ENCODE results near the gene HSH2D. TPM values are rescaled to one million over a fixed set of nuclear protein-coding genes. Genes with fewer than 3 reads are reported as not detected.
A peak's percentile ranks its signal among the peaks of the same experiment; 100 is the strongest.
"Not testable (repeated sequence)": the region's sequence is repeated elsewhere in the genome, so short reads cannot be mapped to it uniquely, and the experiment has no call there.

The HSH2D gene
- total RNA-seq, 1 donor from 2014 or later, result not detected

GRCh38 chr19:16175954-16176353 lies 32.5 kb downstream of the HSH2D start:
- H3K36me3 Mint-ChIP-seq (ENCODE audit: low read depth, unreplicated experiment), result no peaks in the 10 kb centered on the region
- no peak for FAIRE-seq
- peaks cover 5% of the 10 kb centered on the region for H3K4me1 Mint-ChIP-seq (ENCODE audit: low read depth, unreplicated experiment)

GRCh38 chr19:16178866-16179265 lies 35.4 kb downstream of the HSH2D start:
- H3K36me3 Mint-ChIP-seq (ENCODE audit: low read depth, unreplicated experiment); H3K36me3 ChIP-seq (ENCODE audit: insufficient read depth, low read length); H3K4me3 ChIP-seq (ENCODE audit: insufficient read depth, low read depth, low read length); H3K27me3 Mint-ChIP-seq (ENCODE audit: low read depth, unreplicated experiment); H3K4me1 Mint-ChIP-seq (ENCODE audit: low read depth, unreplicated experiment); H3K9me3 ChIP-seq (ENCODE audit: insufficient read depth, low read depth, low read length); H3K9me3 Mint-ChIP-seq (ENCODE audit: unreplicated experiment); H3K9ac ChIP-seq (ENCODE audit: low read length); H3K4me1 ChIP-seq (ENCODE audit: insufficient read depth, low read length); DNase-seq (ENCODE audit: low read depth); H4K20me1 ChIP-seq (ENCODE audit: insufficient read depth, low read length); H3K27ac Mint-ChIP-seq (ENCODE audit: unreplicated experiment); H3K27ac ChIP-seq (ENCODE audit: low read depth, low read length); H3K27me3 ChIP-seq (ENCODE audit: insufficient read depth, low read length); H3K79me2 ChIP-seq (ENCODE audit: insufficient read depth, low read length); H2AFZ ChIP-seq (ENCODE audit: low read depth, low read length); H3K4me3 Mint-ChIP-seq (ENCODE audit: unreplicated experiment); H3K4me2 ChIP-seq (ENCODE audit: low read length); FAIRE-seq: not testable (repeated sequence)

More at GRCh38 chr19:16175954-16176353, 32.5 kb downstream of the HSH2D start:
- peaks cover 5% of the 10 kb centered on the region for H3K9me3 Mint-ChIP-seq (ENCODE audit: unreplicated experiment)
- Histone ChIP-seq H3K4me1 (ENCODE audit: insufficient read depth, low read length) (peaks cover 10% of the 10 kb centered on the region), H2AFZ (ENCODE audit: low read depth, low read length) (no peak overlapping the region), H3K4me3 (ENCODE audit: insufficient read depth, low read depth, low read length) (no peak overlapping the region), H3K79me2 (ENCODE audit: insufficient read depth, low read length) (no peaks in the 10 kb centered on the region), H3K4me2 (ENCODE audit: low read length) (no peak overlapping the region), H3K9ac (ENCODE audit: low read length) (no peak overlapping the region), H3K36me3 (ENCODE audit: insufficient read depth, low read length) (no peaks in the 10 kb centered on the region), H4K20me1 (ENCODE audit: insufficient read depth, low read length) (no peaks in the 10 kb centered on the region), H3K27ac (ENCODE audit: low read depth, low read length) (no peak overlapping the region), H3K27me3 (ENCODE audit: insufficient read depth, low read length) (no peaks in the 10 kb centered on the region), H3K9me3 (ENCODE audit: insufficient read depth, low read depth, low read length) (no peaks in the 10 kb centered on the region)
- no peak overlapping the region for H3K27ac Mint-ChIP-seq (ENCODE audit: unreplicated experiment)
- H3K4me3 Mint-ChIP-seq (ENCODE audit: unreplicated experiment), result no peak overlapping the region
- TF ChIP-seq CTCF (IDR thresholded peaks at IDR 0.05; ENCODE audit: insufficient read depth, low read depth, low read length) (no peak), EZH2 (IDR thresholded peaks at IDR 0.05; ENCODE audit: insufficient read depth, low read length) (no peak)
- DNase-seq (ENCODE audit: low read depth), result no peak
- H3K27me3 Mint-ChIP-seq (ENCODE audit: low read depth, unreplicated experiment), result peaks cover 20% of the 10 kb centered on the region

- H3K4me3 ChIP-seq (ENCODE audit: insufficient read depth, low read depth, low read length), result no peak overlapping the region
- H3K4me1 ChIP-seq (ENCODE audit: insufficient read depth, low read length), result peaks cover 7% of the 10 kb centered on the region
- peaks cover 4% of the 10 kb centered on the region for H3K79me2 ChIP-seq (ENCODE audit: insufficient read depth, low read length)
- FAIRE-seq, result peak; percentile 52
- H3K27ac ChIP-seq (ENCODE audit: low read depth, low read length), result no peak overlapping the region
- DNase-seq (ENCODE audit: low read depth), result peak; percentile 80
- H2AFZ ChIP-seq (ENCODE audit: low read depth, low read length), result peak overlapping the region; percentile 24
- no peaks in the 10 kb centered on the region for H3K36me3 ChIP-seq (ENCODE audit: insufficient read depth, low read length)
- no peaks in the 10 kb centered on the region for H3K9me3 ChIP-seq (ENCODE audit: insufficient read depth, low read depth, low read length)
- H3K4me2 ChIP-seq (ENCODE audit: low read length), result peak overlapping the region; percentile 28
- no peaks in the 10 kb centered on the region for H3K27me3 Mint-ChIP-seq (ENCODE audit: low read depth, unreplicated experiment)
- TF ChIP-seq EZH2 (IDR thresholded peaks at IDR 0.05; ENCODE audit: insufficient read depth, low read length) (no peak), CTCF (IDR thresholded peaks at IDR 0.05; ENCODE audit: insufficient read depth, low read depth, low read length) (no peak)
- H3K36me3 Mint-ChIP-seq (ENCODE audit: low read depth, unreplicated experiment), result peaks cover 3% of the 10 kb centered on the region
- no peak overlapping the region for H3K4me3 Mint-ChIP-seq (ENCODE audit: unreplicated experiment)
- H3K9me3 Mint-ChIP-seq (ENCODE audit: unreplicated experiment), result no peaks in the 10 kb centered on the region
- H4K20me1 ChIP-seq (ENCODE audit: insufficient read depth, low read length), result no peaks in the 10 kb centered on the region
- peak overlapping the region; percentile 16 for H3K27ac Mint-ChIP-seq (ENCODE audit: unreplicated experiment)
- H3K9ac ChIP-seq (ENCODE audit: low read length), result no peak overlapping the region
- H3K4me1 Mint-ChIP-seq (ENCODE audit: low read depth, unreplicated experiment), result peaks cover 5% of the 10 kb centered on the region
- H3K27me3 ChIP-seq (ENCODE audit: insufficient read depth, low read length), result no peaks in the 10 kb centered on the region
Observed at GRCh38 chr19:16180611-16181010, 37.1 kb downstream of the HSH2D start.

Data from astrocyte (in vitro differentiated cells and primary cell).